ENCODE measurements around the gene ZNF429.
"Not testable (repeated sequence)": the region's sequence is repeated elsewhere in the genome, so short reads cannot be mapped to it uniquely, and the experiment has no call there.

The ZNF429 gene

DNA sequence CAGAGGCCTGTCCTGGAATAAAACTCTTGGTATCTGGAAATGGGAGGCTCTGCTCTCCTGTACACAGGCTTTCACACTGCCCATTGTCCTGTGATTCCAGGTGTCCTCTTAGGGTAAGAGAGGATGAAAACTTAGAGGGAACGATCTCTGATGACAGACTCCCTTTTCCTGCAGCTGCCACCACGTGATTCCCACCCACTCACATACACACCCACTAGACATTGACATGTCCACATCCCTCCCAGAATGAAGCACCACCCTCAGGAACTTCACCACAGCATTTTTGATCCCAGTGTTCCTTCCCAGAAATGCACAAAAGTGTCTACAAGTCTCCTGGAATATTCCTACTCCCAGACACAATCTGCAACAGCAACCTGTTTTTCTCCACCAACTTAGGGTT, 8.2 kb downstream of the ZNF429 start:
- DNase-seq (ENCODE audit: low read depth, low spot score): no peak

DNA sequence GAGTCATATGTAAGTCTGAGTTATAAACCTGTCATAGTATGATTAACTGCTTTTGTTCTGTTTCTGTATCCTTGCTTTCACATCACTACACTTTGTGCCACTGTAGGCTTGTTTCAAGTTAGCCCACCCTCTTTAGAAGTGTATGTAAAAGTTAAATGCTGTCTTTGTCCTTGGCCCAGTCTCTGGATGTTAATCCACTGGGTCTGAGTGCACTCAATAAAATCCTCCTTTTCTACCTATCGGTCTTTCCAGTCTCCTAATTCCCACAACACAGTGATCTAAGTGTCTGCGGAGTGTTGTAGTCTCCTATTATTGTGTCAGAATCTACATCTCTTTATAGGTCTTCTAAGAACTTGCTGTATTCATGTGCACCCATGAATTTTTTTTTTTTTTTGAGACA, 14.1 kb downstream of the ZNF429 start:
- no peak for DNase-seq (ENCODE audit: low read depth, low spot score)

DNA sequence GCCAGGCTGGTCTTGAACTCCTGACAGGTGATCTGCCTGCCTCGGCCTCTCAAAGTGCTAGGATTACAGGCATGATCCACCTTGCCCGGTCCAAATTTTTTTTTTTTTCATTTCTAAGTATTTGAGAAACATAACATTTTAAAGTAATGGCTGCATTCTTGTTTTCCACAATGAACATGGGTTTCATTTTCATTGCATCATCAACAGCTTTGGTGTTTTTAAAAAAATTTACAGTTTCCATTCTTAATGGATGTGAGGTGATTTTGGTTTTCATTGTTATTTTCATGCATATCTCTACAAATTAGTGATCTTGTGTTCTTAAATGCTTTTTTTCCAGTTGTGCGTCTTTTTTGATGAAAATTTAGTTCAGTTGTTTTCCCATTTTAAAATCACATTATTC, 27.5 kb downstream of the ZNF429 start:
- no peak for DNase-seq (ENCODE audit: low read depth, low spot score)

DNA sequence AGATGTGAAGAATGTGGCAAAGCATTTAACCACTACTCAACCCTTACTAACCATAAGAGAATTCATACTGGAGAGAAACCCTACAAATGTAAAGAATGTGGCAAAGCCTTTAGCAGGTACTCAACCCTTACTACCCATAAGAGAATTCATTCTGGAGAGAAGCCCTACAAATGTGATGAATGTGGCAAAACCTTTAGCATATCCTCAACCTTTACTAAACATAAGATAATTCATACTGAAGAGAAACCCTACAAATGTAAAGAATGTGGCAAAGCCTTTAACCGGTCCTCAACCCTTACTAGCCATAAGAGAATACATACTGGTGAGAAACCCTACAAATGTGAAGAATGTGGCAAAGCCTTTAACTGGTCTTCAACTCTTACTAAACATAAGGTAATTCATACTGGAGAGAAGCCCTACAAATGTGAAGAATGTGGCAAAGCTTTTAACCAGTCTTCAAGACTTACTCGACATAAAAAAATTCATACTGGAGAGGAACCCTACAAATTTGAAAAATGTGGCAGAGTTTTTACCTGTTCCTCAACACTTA, 31.4 kb downstream of the ZNF429 start:
- DNase-seq (ENCODE audit: low read depth, low spot score): not testable (repeated sequence)

DNA sequence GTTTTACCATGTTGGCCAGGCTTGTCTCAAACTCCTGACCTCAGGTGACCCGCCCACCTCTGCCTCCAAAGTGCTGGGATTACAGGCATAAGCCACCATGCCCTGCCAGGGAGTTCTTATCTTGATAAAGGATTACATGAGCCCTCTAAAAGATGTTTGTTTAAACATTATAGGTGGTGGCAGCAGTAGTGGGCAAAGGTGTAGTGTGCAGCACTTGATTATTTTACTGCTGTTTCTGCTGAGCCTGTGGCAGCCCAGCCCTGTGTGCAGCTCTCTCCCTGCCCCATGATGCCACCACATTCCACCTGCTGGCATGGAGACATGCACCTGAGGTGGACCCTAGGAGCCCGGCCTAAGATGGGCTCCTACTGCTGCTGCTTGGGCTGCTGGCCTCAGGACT, 54.0 kb downstream of the ZNF429 start:
- no peak for DNase-seq (ENCODE audit: low read depth, low spot score)

DNA sequence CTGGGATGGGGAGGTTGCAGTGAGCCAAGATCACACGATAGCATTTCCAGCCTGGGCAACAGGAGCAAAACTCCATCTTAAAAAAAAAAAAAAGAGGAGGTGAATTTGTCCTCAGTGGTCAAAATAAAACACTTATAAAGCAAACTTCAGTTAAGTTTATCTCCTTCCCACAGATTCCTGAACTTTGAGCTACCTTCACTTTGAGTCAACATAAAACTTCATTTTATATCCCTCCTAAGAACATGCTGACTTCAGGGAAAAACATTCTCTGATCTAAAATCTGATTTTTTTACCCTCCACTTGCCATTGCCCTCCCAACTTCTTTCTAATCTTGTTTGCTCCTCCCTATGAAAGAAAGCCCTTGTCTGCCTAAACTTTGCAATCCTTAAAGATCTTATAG, 59.0 kb downstream of the ZNF429 start:
- no peak for DNase-seq (ENCODE audit: low read depth, low spot score)

DNA sequence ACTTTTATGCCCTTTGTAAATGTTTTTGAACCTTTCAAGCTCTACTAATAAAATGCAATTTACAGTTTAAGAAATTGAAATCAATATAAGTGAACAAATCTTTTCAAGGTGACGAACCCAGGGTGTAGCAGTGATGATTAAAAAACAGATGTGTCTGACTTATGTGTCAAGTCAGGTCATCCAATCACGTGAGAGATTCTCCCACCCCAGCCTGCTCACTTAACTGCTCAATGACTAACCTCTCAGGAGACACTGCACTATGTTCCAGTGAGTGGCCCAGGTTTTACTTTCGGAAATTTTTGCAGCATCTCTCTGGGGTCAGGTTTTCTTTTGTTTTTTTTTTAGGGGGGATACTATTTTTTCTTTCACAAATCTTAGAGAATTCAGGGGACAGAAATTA, 60.7 kb downstream of the ZNF429 start:
- DNase-seq (ENCODE audit: low read depth, low spot score): no peak

DNA sequence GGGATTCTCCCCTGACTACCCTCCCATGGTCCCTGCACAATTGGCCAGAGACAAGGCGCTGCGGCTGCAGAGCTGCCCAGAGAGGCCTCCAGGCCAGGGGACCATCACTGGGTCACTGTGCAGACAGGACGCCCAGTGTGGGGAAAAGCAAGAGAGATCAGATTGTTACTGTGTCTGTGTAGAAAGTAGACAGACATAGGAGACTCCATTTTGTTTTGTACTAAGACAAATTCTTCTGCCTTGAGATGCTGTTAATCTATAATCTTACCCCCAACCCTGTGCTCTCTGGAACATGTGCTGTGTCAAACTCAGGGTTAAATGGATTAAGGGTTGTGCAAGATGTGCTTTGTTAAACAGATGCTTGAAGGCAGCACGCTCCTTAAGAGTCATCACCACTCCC, 62.4 kb downstream of the ZNF429 start:
- DNase-seq (ENCODE audit: low read depth, low spot score): not testable (repeated sequence)

DNA sequence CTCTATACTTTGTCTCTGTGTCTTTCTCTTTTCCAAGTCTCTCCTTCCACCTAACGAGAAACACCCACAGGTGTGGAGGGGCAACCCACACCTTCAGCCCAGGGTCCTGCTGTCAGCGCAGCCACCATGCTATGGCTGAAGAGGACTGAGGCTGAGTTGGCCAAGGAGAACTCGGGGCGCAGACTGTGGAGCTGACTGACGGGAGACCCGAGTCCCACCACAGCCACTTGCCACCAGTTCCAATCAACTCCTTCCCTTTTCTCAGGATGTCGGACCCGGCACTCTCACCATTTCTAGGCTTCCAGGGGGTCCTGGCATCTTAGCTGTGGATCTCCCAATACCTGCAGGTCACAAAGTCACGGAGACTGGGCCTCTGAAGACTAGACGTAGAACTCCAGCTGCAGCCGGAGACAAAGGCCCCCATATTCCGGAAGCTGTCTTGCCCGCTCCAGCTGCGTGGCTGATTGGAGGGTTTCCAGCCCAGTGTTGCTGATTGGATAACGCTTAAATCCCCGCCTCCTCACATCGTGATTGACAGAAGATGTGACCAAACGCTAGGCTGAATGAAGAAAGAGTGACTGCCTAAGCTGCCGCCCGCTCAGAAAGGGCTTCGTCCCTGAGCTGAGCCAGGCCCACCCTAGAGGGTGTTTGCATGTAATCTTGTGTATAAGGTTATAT, 63.6 kb downstream of the ZNF429 start:
- DNase-seq (ENCODE audit: low read depth, low spot score): no peak

DNA sequence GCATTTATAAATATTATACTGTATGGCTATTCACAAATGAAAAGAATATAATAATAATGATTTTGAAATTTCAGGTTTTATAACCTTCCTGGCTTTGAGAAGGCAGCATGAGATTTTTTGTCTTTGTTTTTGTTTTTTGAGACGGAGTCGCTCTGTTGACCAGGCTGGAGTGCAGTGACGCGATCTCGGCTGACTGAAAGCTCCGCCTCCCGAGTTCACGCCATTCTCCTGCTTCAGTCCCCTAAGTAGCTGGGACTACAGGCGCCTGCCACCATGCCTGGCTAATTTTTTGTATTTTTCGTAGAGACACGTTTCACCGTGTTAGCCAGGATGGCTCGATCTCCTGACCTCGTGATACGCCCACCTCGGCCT, 64.1 kb downstream of the ZNF429 start:
- DNase-seq (ENCODE audit: low read depth, low spot score): no peak

DNA sequence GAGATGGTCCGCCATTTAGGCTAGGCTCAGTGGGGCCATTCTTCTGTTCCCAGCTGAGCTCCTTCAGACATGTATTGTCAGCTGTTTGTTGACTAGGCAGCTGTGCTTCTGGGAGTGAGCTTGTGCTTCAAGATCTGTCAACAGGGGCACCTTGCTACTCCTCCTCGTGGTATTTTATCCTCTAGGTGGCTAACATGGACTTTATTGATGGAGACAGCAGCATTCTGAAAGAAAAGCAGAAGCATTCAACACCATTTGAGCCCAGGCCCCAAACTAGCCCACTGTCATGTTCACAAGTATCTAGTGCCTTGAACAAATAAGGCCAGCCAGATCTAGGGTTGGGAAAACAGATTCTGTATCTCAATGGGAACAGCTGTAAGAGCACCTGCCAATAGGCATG, 65.9 kb downstream of the ZNF429 start:
- DNase-seq (ENCODE audit: low read depth, low spot score): no peak

DNA sequence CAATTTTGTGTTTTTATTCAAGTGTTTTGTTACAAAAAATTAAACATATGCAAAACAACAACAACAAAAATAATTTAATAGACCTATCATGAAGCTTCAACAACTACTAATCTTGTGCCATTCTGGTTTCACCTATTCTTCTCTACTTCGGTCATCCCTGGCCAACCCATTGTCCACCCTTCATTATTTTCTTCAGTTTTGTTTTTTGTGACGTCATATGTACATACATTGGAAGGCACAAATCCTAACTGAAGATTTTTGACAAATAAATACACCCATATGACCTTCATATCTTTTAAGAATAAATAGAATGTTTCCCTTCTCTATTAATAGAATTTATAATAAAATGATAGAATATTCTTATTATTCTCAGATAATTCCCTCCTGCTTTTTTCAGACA, 69.2 kb downstream of the ZNF429 start:
- DNase-seq (ENCODE audit: low read depth, low spot score): no peak

DNA sequence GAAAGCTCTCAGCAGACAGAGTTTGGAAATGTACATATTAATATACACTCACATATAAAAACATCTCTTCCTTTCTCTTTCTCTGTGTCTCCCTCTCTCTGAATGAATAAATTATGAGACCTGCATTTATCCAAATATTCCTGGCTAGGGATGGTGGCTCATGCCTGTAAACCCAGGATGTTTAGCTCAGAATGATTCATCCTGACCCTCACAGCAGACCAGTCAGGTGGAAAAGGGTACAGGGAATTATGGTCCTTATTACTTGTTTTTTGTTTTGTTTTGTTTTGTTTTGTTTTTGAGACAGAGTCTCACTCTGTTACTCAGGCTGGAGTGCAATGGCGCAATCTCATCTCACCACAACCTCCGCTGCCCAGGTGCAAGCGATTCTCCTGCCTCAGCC, 71.1 kb downstream of the ZNF429 start:
- no peak for DNase-seq (ENCODE audit: low read depth, low spot score)

DNA sequence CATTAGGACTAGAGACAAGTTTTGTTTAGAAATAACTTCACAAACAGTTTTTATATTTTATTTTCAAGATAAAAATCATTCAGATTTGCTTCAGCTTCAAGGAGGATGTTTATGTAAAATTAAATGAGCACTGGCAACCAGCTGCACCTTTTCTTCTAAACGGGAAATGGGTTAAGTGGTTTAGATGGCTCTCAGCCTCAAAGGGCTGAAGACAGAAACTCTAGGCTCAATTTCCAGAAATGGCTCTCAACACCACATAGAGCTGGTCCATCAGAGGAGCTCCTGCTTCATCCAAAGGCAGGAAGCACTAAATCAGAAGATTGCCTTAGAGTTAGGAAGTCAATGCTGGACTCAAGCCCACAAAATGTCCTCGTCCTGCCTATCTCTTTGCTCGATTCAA, 74.7 kb downstream of the ZNF429 start:
- no peak for DNase-seq (ENCODE audit: low read depth, low spot score)

DNA sequence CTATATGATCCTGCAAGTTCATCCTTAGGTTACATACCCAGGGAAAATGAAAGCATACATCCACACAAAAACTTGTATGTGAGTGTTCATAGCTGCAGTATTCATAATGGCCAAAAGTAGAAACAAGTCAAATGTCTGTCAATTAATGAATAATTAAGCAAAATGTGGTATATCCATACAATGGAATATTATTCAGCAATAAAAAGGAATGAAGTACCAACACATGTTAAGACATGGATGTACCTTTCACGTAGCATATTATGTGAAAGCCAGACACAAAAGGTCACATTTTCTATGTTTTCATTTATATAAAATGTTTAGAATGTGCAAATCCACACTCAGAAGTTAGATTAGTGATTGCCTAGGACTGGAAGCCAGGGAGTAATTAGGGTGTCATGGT, 75.4 kb downstream of the ZNF429 start:
- no peak for DNase-seq (ENCODE audit: low read depth, low spot score)

DNA sequence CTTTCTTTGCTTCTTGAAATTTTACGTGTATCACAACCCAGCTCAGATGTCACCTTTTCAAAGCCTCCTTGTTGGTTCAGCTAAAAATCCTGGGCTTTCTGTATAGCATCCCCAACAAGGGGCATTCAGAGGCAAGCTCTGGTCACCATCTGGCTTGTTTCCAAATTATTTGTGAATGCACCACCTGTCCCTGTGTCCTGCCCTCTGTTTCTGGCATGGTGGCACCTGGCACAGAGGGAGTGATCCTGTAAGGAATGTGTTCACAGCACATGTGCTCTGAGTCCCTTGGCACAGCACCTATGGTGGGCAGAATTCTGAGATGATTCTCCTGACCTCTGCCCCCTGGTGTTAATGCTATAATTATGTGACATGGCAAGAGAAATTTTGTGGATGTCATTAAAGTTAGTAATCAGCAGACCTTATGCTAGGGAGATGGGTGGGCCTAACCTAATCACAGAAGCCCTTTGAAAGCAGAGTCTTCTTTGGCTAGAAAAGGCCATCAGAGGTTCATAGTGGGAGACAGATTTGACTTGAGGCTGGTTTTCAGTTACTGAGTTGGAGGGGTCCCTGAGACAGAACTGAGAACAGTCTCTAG, 76.3 kb downstream of the ZNF429 start:
- no peak for DNase-seq (ENCODE audit: low read depth, low spot score)

DNA sequence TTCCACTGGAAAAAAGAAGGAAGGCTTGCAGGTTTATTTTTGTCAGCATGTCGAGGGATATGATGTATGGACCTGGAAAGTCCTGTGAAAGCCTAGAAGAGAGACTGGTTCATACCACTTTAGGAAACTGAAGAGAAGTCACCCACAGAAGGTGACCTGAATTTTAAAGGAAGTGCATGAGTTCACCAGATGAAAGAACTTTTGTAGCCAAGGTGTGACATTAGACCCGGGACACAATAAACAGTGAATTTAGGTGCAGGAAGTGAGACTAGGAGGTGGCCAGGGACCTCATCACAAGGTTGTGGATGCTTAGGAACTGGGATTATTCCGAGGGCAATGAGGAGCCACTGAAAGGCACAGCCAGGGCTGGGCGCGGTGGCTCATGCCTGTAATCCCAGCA, 79.1 kb downstream of the ZNF429 start:
- DNase-seq (ENCODE audit: low read depth, low spot score): no peak

DNA sequence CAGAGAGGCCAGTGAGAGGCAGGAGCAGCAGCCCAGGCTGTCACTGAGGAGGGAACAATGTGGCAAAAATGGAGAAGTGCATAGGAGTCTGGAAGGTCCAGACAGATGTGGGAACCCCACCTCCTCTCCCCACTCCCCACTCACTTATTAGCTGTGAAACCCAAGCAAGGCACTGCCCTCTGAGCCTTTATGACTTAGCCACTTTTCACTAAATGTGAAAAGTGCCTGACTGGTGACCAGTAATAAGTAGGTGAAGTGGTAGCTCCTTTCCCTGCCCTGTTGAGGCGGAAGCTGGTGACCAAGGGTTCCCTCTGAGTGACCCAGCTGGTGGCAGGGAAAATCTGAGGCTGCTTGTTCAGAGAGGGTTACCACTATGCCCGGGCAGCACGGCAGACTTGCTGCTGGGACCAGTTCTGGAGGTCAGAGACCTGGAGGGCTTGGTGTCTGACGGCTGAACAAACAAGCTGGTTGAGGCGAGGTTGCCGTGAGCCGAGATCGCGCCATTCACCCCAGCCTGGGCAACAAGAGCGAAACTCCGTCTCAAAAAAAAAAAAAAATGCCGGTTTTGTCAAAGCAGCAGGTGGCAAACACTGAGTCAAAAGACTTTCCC, 80.0 kb downstream of the ZNF429 start:
- DNase-seq (ENCODE audit: low read depth, low spot score): no peak

DNA sequence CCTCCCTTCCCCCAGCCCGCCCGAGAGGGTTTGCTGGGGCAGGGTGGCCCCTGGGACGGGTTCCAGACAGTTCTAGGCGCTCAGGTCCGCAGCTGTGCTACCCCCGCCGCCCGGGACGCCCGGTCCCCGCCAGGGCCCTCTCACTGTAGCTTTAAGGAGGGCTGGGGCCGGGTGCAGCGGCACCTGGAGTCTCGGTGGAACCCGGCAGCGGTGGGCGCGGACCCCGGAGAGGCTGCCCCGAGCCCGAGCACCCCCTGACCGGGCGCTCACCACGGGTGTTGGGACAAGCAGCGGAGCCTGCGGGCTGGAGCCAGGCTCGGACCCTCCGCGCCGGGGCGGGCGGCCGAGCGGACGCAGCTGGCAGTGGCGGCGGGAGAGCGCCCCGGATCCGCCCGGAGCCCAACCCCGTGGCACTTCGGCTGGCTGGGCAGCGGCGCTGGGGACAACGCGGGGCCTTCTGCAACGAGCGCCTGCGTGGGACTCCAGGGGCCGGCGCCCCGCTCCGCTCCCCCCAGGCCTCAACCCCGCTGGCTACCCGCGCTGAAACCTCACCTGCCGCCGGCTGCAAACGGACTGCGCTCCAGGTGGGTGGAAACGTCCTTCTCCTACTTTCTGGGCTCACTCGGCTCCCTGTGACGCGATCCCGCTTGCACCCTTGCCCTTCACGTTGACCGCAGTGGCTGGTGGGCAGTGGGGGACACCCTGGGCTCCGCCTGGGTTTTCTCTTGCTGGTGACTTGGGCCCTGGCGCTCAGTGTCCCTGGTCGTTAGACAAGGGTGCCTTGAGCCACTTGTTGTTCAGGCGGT, 81.1 kb downstream of the ZNF429 start:
- DNase-seq (ENCODE audit: low read depth, low spot score): no peak

DNA sequence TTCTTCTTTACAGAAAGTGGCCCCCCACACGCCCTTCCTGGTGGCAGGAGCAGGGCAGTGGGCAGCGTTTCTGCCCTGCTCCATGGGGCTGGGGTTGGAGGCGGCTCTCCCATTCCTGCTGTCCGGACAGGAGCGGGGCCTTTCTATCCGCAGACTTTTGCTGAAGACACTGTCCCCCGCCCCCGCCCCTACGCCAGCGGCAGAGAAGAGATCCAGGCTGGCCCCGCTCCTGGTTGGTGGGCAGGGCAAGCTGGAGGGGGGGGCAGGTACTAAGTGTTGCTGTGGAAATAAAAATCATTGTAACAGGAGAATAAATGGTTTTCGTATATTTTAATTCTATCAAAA, 81.7 kb downstream of the ZNF429 start:
- DNase-seq (ENCODE audit: low read depth, low spot score): no peak

DNA sequence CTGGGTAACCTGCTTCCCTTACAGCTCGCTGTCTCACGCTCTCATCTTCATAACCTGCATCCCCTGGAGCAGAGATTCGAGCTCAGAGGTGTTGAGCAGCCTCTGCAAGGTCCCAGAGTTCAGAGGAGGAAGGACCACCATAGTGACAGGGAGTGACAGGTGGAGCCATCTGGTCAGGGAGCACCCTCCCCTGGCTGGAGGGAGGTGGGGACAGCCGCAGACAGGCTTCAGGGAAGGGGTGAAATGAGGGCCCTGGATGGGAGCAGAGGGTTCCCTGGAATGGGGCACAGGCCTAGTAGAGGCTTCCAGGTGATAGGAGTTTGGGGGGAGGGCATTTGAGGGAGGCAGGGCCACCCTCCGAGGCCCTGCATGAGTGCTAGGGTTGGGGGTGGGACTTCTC, 82.1 kb downstream of the ZNF429 start:
- no peak for DNase-seq (ENCODE audit: low read depth, low spot score)

DNA sequence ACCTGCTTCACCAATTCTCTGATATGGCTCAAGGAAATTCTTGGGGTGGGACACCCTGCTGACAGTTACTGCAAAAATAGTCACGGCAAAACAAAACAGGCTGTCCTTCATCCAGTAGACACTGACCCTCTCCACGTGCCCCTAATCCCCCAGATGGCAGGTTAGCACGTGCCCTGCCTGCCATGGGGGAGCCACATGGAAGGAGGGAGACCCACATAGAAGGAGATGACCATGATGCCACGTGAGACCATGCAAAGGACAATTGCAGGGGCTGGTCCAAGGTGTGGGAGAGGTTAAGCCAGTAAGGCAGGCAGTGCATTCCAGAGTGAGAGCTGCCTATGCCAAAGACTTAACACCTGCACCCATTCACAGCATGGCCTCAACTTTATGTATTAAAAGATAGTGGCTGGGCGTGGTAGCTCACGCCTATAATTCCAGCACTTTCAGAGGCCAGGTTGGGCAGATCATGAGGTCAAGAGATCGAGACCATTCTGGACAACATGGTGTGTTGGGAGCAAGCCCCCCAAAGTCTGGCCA, 82.7 kb downstream of the ZNF429 start:
- no peak for DNase-seq (ENCODE audit: low read depth, low spot score)
